HG02852 (cell line): ENCODE measurements around the gene DOCK6.
"Not testable (repeated sequence)": the region's sequence is repeated elsewhere in the genome, so short reads cannot be mapped to it uniquely, and the experiment has no call there.

Experiments
- ATAC-seq: cut with Tn5 transposase; IDR thresholded peaks from one replicate; pipeline ENCODE4 v1.9.1; 2021; ENCODE audit warnings: mild to moderate bottlenecking, moderate library complexity; ENCODE audit not compliant: unreplicated experiment

The DOCK6 gene

GRCh38 chr19:11175920-11176319, 86.4 kb downstream of the DOCK6 start:
- no peak for ATAC-seq

GRCh38 chr19:11174336-11174735, 88.0 kb downstream of the DOCK6 start:
- no peak for ATAC-seq

- no peak for ATAC-seq
Measured at GRCh38 chr19:11173516-11174155, 88.7 kb downstream of the DOCK6 start.

- ATAC-seq: no peak
Measured at GRCh38 chr19:11172576-11172975, 89.7 kb downstream of the DOCK6 start.

- no peak for ATAC-seq
Measured at GRCh38 chr19:11171144-11171543, 91.2 kb downstream of the DOCK6 start.

GRCh38 chr19:11169896-11170678, 92.2 kb downstream of the DOCK6 start:
- no peak for ATAC-seq

- no peak for ATAC-seq
Measured at GRCh38 chr19:11168568-11168967, 93.8 kb downstream of the DOCK6 start.

- ATAC-seq: no peak
Measured at GRCh38 chr19:11166281-11167142, 95.8 kb downstream of the DOCK6 start.

- no peak for ATAC-seq
Measured at GRCh38 chr19:11165486-11166030, 96.8 kb downstream of the DOCK6 start.

GRCh38 chr19:11164879-11165406, 97.4 kb downstream of the DOCK6 start:
- ATAC-seq: no peak

- ATAC-seq: no peak
Measured at GRCh38 chr19:11164296-11164695, 98.0 kb downstream of the DOCK6 start.

- not testable (repeated sequence) for ATAC-seq
Measured at GRCh38 chr19:11160440-11160768, 101.9 kb downstream of the DOCK6 start.

- ATAC-seq: no peak
Measured at GRCh38 chr19:11159598-11160439, 102.5 kb downstream of the DOCK6 start.

- peak; percentile 97 for ATAC-seq
Measured at GRCh38 chr19:11155373-11156120, 106.8 kb downstream of the DOCK6 start, which contains the start of gene SPC24. TSS of gene SPC24 (minus strand) at chr19:11155782. CDS start at chr19:11155776, 6 bp downstream.

- no peak for ATAC-seq
Measured at GRCh38 chr19:11154683-11155047, 107.7 kb downstream of the DOCK6 start.

- ATAC-seq: no peak
Measured at GRCh38 chr19:11152318-11153062, 109.8 kb downstream of the DOCK6 start.

GRCh38 chr19:11151181-11151580, 111.1 kb downstream of the DOCK6 start:
- ATAC-seq: no peak
